GM18909 (cell line): ENCODE data around the gene CAB39L.
"Not testable (repeated sequence)": the region's sequence is repeated elsewhere in the genome, so short reads cannot be mapped to it uniquely, and the experiment has no call there.

Experiments used
- ATAC-seq: cut with Tn5 transposase; IDR thresholded peaks from one replicate; pipeline ENCODE4 v1.9.1; 2021; ENCODE audit warnings: mild to moderate bottlenecking; ENCODE audit not compliant: unreplicated experiment, poor library complexity

CAB39L gene

DNA sequence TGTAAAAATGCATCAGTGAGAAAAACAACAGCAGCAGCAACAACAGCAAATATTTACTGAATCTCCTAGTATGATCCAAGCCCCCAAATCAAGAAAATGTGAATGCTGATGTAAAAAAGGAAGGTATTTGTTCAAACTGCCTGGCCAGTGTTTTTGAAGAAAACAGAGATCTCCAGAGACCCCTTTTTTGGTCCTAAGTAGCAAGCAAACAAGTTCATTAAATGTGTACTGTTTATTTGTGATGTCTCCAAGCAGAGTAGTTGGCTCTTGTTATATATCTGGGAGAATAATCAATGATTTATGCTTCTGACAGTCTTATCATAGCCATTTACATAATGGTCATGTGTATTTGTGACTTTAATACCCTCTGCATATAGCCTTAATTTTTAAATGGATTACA, 145.4 kb downstream of the CAB39L start:
- no peak for ATAC-seq

DNA sequence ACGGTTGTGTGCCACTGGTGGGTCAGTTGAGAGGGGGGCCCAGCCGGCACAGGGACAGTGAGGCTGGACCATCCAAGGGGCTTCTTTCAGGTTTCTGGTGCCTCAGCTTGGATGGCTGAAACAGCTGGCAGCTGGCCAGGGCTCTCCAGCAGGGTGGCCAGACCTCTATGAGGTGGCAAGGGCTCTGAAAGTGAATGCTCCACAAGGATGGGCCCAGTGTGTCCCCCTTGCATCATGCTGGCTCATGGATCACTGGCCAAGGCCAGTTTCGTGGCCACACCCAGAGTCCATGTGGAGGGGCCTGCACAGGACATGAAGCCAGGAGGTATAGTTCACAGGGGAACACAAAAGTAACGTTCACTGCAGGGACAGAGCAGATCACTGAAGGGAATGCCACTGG, 146.5 kb downstream of the CAB39L start:
- ATAC-seq, result no peak

DNA sequence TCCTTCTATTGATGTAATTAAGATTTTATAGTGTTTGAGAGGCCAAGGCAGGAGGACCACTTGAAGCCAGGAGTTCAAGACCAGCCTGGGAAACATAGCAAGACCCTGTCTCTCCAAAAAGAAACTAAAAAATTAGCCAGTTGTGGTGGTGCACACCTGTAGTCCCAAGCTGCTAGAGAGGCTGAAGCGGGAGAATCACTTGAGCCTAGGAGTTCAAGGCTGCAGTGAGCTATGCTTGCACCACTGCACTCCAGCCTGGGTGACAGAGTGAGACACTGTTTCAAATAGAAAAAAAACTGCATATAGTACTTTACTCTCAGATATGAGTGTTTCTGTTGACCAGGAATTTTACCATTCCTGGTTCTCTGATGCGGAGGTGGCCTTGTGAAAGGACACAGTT, 147.2 kb downstream of the CAB39L start:
- no peak for ATAC-seq

DNA sequence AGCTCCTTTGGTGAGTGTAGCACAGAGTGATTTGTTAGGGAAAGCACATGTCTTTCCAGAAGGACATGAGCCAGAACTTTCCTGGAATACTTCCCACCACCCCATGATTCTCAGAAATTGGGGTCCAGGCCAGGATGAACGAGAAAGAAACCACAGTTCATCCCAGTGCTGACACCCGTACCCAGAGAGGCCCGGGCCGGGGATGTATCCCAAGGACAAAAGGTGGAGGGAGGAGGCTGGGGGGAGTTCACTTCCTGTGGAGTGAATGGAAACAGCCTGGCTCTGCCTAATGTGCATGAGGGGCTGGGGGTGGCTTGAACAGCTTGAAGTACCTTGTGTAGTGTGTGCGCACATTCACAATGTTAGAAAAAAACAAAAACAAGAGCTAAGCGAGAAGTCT, 148.6 kb downstream of the CAB39L start:
- ATAC-seq, result no peak

DNA sequence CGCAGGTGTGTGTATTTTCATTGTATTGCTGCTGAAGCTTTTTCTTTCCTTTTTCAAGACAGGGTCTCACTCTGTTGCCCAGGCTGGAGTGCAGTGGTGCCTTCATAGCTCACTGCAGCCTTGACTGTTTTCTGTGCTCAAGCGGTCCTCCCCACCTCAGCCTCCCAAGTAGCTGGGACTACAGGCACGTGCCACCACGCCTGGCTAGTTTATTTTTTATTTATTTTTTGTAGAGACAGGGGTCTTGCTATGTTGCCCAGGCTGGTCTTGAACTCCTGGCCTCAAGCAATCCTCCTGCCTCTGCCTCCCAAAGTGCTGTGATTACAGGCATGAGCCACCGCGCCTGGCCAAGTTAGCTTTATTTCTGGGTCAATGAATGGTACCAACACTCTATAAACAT, 149.1 kb downstream of the CAB39L start:
- ATAC-seq, result not testable (repeated sequence)

DNA sequence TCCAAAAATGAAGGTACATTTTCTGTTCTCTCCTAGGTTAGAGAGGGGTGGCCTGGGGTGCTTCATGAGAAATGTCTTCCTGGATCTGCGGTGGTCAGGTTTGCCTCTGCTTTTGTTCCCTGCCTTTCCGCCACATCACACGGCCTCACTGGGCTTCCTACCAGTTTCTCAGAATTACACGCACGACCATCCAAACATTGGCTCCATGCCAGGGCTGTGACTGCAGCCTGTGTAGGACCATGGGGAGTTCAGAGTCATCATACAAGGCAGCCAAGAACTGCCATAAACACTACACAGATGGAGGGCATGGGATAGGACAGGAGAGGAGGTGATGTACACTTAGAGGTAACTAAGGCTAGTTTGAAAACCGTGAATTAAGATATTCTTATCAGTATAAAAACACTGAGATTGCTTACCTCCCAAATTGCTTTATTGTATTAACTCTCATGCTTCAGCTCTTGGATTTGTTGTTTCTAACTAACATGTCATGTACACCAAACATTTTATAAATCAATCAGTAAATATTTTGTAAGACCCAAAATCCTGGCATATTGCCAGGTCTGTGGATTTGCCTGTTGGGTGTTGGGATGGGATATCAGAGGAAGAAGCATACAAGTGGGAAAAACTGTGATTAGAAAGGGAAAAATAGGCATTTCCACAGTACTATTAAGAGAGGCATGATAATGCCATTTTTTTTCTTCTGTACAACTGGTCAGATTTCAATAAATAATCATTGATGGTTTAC, 150.9 kb downstream of the CAB39L start:
- no peak for ATAC-seq

DNA sequence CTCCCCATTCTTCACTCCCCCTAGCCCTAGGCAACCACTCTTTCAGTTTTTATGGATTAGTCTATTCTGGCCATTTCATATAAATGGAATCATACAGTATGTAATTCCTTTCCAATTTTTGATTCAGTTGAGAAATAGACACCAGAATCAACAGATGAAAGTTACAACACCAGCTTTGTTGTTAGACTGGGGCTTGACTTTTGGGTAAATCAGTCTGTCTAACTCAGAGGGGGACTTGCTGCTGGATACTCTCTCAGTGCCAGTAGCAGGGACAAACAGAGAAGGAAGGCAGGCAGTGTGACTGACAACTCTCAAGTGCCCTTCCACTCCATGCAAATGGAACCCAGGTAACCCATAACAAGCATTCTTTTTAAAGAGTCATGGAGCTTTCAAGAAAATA, 155.4 kb downstream of the CAB39L start:
- no peak for ATAC-seq

DNA sequence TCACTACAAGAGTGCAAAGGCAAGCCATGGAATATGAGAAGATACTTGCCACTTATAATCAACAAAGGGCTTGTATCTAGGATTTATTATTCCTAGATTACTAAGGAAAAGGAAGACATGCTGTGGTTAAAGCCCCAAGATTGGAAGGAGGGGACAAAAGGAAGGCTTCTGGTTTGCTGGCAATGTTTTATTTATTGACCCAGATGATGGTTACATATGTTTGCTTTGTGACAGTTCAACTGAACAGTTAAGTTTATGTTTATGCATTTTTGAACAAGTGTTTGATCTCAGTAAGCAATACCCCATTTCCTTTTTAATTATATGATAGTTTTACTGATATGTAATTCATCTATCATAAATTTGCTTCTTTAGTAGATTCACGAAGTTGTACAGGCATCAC, 155.9 kb downstream of the CAB39L start:
- ATAC-seq, result no peak

DNA sequence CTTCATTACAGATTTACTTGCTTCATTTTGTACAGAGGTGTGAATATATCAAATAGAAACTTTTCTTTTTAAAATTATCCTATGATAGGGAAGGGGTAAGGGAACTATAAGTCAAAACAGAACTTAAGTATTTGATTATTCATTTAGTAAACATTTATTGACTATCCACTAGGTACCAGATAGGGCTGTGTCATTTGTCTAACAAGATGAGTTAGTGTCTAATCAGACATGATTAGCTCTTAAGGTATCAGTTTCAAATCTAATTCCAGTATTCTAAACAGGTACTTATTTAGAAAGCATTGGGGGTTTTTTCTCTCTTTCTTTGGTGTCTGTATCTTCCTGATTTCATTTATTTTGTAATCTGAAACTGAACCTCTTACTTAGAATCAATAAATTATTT, 164.0 kb downstream of the CAB39L start:
- ATAC-seq, result no peak

DNA sequence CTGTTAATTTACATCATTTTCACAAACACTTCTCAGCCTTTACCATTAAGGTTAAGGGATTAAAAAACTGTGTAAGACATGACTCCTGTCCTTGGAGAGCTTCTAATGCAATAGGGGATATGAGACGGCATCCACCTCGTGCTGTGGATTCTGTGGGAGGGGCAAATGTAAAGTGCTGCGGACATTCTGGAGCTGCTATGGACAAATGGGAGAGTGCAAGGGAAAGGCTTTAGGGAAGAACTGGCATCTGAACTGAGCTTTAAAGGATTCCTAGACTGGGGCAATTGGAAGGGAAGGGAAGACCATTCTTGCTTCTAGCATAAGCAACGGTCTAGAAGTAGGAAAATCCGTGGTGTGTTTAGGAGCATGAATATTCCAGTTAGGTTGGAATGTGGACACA, 164.8 kb downstream of the CAB39L start:
- no peak for ATAC-seq

DNA sequence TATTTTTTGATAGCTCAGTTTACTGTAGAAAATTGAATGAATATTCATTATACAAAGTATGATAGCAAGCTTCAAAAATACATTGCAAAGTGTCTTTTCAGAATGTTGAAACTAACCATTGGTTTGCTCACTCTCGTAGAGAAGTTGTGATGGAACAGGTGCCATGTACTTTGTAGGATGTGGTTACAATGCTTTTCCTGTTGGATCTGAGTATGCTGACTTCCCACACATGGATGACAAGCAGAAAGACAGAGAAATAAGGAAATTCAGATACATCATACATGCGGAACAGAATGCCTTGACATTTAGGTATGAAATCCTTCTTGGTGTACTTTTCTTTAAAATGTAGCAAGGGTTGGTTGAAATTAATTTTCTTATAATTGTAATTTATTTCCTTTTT, 165.7 kb downstream of the CAB39L start:
- ATAC-seq, result no peak

DNA sequence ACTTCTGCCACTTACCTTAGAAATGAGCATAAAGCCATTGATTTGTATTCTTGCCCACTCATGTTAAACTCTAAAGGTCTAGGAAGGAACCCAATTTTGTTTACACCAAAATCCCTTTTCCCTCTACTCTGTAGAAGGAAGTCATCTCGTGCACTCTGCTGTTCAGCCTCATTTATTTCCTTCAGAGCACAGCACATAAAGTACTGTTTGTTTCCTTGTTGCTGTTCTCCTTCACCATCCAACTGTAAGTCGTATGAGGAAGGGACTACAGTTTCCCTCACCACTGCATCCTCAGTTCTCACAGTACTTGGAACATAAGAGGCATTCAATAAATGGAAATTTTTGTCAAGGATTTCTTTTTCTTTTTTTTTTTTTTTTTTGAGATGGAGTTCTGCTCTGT, 171.6 kb downstream of the CAB39L start:
- ATAC-seq, result no peak

DNA sequence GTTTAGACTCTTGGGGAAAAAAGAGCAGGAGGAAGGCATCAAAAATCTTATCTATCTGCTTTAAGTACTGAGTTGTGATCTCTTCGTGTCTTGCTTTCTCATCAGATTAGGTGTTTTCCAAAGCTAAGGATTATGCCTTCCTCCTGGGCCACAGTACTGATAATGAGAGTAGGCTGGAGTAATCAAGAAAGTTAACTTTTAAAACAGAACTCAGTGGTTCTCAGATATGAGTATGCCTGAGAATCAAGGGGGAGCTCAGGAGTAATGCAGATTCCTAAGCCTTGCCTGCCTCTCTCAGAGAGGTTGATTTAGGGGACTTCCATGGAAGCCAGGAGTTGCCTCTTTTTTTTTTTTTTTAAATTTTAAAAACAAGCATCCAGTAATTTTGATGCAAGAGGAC, 172.6 kb downstream of the CAB39L start:
- ATAC-seq, result no peak

DNA sequence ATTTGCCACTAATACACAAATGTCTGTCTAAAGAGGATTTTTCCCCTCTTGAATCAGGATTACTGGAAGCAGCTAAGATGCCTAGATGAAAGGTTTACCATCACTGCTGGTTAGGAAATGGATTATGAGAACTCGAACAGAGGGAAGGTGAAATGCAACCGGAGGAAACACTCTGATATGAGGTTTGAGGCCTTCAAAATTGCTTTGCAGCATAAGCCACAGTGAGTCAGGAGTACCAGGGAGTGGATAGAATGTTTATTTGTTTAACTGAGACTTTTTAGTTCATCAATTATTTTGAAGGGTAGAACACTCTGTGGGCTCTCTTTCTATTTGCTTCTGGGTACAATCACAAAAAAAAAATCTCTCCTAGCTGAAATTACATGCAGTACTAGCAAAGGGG, 178.0 kb downstream of the CAB39L start:
- ATAC-seq, result no peak

DNA sequence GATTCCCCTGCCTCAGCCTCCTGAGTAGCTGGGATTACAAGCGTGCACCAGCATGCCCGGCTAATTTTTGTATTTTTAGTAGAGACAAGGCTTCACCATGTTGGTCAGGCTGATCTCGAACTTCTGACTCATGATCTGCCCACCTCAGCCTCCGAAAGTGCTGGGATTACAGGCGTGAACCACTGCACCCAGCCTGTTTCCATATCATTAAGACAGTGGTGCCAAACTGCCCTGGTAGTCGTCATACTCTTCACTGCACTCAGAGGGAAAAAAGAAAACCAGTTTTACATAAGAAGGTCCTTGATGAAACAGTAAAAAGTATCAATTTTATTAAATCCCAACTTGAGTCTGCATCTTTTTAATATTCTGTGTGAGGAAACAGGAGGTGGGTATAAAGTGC, 181.2 kb downstream of the CAB39L start:
- ATAC-seq, result no peak

DNA sequence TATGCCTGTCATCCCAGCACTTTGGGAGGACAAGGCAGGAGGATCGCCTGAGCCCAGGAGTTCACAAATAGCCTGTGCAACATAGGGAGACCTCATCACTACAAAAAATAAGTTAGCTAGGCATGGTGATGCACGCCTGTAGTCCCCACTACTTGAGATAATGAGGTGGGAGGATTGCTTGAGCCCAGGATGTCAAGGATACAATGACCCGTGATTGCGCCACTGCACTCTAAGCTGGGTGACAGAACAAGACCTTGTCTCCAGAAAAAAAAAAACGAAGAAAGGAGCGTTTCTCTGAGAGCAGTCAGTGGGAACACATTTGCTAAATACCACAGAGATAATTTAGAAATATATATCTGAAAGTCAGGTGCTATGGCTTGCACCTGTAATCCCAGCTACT, 184.3 kb downstream of the CAB39L start:
- ATAC-seq, result no peak
